HG02642 (cell line): ENCODE results near the gene CBLN3.

Source experiments
- ATAC-seq: cut with Tn5 transposase; IDR thresholded peaks from one replicate; pipeline ENCODE4 v1.9.1; 2021; ENCODE audit warnings: mild to moderate bottlenecking; ENCODE audit not compliant: unreplicated experiment, poor library complexity

CBLN3 gene

DNA sequence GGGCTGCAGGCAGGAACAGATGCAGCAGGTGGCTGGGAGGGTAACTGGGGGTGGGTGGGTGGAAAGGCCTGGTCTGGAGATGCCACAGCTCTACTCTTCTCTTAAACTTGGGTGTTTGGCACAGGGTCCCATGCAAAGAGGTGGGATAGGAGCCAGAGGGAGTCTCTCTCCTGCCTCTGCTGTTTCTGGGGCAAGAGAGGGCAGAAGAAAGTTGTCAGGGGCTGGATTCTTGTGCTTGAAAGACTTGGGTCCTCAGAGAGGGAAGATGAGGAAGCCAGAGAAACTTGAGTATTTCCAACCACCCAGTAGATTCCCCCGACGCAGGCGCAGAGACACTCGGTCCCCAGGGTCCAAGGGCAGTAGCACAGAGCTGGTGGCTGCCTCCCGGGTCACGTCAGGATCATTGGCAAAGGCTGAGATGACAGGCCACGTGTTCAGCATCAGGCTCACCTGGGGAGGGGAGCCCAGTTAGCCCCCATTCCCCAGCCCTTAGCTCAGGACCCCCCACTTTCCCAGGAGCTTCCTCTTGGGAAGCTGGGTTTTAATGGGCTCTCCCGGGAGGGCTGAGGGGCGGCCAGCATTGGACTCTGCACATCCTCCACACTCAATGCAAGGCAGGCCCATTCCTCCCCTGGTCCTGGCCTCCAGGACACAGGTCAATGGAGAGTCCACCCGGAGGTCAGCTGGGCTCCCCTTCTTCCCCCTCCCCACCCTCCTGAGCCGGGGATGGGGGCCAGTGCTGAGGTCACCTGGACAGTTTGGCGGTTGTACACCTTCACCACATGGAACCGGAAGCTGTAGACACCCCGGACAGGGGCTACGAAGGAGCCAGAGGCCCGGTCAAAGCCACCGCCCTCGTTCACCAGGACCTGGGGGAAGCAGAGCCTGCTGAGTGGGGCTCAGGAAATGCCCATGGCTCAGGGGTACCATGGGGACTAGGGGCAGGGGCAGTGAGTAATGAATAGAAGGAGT is 1.6 kb downstream of the CBLN3 start:
- ATAC-seq = no peak

DNA sequence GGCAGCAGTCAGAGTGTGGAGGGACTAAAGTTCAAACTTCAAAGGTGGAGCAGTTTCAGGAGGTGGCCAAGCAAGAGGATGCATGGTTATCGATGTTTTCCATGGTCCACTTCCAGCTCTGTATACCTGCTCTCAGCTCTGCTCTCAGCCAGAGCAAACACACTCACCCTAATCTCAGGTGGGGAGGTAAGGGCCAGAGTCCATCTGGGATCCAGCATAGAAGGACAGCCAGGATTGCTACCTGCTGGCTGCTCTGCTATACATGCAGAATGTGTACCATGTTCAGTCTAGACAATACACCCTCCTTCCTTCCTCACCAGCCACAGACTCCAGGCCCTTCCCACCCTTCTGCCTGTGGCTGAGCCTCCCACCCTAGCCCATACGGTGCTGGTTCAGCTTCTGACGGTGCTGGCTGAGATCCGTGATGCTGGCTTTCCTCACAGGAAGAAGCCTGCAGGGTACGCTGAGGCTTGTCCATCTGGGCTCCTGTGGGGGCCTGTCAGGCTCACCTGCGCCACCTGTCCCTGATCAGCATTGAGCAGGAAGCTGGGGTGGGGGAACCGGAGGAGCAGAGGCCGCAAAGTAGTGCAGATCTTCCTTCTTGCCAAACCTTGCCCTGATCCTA is 2.4 kb downstream of the CBLN3 start:
- no peak for ATAC-seq

GRCh38 chr14:24426150-24426911 is 3.1 kb downstream of the CBLN3 start:
- no peak for ATAC-seq

GRCh38 chr14:24425704-24426103 is 3.8 kb downstream of the CBLN3 start:
- ATAC-seq = no peak

DNA sequence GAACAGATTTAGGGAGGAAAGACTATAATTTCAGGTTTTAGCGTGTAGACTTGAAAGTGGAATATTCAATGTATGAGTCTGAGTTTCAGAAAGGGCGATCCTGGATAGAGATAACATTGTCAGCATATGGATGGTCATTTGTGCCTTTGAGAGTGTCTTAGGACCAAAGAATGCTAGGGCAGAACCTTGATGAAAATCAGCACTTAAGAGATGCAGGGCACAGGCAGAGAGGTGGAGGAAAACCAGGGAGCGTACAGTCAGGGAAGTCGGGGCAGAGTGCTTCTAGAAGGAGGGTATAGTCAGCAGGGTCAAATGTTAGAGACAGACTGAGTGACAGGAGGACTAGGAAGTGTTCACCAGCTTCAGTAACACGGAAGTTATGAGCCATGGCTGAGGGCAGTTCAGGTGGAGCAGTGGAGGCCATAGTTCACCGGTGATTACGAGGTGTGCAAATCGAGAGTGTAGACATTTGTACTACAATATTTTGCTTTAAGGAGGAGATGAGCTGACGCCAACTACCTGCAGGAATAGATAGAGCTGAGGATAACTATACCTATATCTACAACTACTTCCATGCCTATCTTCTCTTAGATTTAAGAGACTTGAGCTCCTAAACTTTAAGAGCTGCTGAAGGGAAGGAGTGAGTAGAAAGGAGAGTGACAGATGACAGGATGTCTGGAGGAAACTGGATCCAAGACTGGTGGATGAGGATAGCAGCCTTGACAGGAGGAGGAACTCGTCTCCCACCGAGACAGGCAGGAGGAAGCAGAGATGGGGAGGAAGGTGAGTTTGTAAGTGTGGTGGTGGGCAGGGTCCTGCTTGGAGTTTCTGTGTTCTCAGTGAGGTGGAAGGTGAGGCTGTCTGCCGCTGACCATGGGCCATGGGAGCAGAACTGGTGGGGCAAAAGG is 6.5 kb downstream of the CBLN3 start:
- ATAC-seq = no peak

GRCh38 chr14:24422261-24422660 is 7.2 kb downstream of the CBLN3 start:
- no peak for ATAC-seq

DNA sequence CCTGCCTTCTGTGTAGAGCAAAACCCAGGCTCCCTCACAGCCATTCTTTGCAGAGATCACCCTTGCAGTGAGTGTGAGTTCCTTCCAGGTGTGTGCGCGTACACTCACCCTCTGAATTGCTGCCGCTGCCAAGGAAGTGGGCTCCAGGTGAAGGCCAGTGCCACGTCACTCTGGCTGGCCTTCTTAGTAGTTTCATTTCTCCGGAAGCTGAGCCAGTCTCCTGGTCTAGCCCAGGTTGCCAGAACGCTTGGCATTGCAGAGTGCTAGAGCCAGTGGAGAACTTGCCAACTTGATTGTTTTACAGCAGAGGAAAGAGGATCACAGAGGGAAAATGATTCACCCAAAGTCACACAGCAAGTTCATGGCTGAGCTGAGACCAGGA is 11.0 kb downstream of the CBLN3 start:
- no peak for ATAC-seq

DNA sequence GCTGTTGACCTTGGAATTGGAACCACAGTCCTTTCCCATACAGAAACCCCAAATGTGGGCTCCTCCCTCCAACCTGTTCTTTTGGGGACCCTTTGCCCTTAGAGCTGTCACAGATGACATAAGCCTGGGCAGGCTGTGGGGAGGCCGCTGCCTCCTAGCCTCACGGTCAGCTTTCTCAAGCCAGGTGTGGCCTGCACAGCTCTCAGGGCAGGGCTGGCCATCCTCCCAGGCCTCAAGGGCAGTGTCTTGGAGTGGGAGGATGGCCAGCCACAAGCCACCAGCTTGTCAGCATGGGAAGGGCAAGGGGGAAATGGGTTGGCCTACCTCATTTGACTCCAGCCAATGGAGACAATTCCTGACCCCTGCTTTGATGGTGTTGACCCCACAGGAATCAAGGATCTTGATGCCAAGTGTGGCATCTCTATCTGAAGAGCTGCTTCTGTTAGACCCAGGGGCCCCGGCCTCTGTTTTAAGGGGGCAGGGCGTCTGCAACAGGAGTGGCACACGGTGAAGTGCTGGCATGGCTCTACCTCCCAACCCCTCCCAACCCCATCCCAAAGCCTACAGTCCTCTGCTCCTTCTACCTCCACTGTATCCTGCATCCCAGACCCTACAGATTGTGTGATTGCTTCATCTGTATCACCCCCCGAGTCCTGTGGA is 11.5 kb downstream of the CBLN3 start:
- no peak for ATAC-seq

GRCh38 chr14:24416932-24417619 is 12.4 kb downstream of the CBLN3 start:
- ATAC-seq = no peak

DNA sequence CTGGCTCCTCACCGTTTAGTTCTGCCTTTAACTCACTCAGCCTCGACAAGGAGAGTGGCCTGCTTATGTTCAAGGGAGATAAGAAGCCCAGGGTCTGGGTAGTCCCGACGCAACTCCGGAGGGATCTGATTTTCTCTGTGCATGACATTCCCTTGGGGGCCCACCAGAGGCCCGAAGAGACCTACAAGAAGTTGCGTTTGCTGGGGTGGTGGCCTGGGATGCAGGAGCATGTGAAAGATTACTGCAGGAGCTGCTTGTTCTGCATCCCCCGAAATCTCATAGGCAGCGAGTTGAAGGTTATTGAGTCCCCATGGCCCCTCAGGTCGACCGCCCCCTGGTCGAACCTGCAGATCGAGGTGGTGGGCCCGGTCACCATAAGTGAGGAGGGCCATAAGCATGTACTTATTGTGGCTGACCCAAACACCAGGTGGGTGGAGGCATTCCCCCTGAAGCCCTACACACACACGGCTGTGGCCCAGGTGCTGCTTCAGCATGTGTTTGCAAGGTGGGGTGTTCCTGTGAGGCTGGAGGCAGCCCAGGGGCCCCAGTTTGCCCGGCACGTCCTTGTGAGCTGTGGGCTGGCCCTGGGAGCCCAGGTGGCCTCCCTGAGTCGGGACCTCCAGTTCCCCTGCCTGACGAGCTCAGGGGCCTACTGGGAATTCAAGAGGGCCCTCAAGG is 13.1 kb downstream of the CBLN3 start:
- no peak for ATAC-seq

GRCh38 chr14:24415421-24416253 is 13.8 kb downstream of the CBLN3 start:
- ATAC-seq = no peak

GRCh38 chr14:24414732-24415420 is 14.6 kb downstream of the CBLN3 start:
- no peak for ATAC-seq

GRCh38 chr14:24414077-24414476 is 15.4 kb downstream of the CBLN3 start:
- no peak for ATAC-seq

DNA sequence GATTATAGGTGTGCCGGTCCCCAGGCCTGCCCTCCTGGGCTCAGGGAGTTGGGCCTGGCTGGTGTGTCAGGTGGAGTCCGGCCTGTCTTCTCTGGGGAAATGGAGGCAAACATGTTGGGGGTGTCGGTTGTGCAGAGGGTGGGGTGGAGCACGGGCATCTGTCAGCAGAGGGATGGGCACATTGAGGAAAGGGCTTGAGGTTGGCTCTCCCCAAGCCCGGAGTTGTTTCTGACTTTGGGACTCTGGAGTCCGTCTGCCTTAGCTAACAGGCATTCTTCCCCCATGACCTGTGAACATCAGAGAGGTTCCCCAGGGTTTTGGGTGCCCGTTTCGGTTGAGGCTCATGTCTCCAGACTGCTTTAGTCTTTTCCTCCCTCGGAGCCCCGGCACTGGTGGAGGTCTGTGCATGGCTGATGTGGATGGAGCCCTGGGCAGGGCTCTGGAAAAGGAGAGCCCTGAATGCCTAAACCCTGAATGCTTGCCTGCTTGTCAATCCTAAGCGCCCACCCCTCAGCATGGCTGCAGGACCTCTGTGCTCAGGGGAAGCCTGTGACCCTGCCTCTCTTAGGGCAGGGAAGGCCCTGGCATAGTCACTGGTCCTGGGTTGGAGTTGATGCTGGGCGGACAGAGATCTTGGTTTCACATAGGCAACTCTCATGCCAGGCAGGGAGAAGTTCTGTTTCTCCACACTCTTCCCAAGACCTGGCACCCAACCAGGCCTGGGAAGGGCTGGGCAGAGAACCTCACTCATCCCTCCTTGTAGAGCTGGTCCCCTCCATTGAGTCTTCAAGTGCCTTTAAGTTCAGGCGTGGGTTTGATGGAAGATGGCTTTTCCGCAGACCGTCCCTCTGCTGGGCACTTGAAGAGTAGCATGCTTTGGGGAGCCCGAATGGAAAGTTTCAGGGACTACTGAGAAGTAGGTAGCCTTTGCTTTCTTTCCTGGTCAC is 17.8 kb downstream of the CBLN3 start:
- ATAC-seq = no peak

GRCh38 chr14:24409956-24410355 is 19.5 kb downstream of the CBLN3 start:
- ATAC-seq = no peak

DNA sequence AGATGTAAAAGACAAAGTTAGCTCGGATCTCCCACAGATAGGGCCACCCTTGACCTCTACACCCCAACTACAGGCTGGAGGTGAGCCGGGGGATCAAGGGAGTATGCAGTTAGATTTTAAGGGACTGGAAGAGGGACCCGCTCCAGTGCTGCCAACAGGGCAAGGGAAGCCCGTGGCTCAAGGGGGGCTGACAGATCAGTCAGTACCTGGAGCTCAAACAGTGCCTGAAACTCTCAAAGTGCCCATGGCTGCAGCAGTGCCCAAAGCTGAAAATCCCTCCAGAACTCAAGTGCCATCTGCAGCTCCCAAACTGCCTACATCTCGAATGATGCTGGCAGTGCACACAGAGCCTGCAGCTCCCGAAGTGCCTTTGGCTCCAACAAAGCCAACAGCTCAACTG is 20.3 kb downstream of the CBLN3 start:
- no peak for ATAC-seq
